Prostate gland (tissue), 2 donors: ENCODE results near the gene HJURP. TPM values are rescaled to one million over a fixed set of nuclear protein-coding genes. Genes with fewer than 3 reads are reported as not detected.

Experiments
- DNase-seq: peaks from one replicate; pipeline ENCODE4 v3.0.0-alpha.2; 2019; ENCODE audit warnings: low spot score
- H3K27ac ChIP-seq, 2 donors: fragments of 200-600 bp; sonication (generic); 2 replicates each; pipeline ENCODE4 v1.5.1; 2017 to 2019
- H3K27me3 ChIP-seq: fragments of 200-600 bp; sonication (generic); replicated peaks from 2 replicates; pipeline ENCODE4 v1.5.1; 2019; ENCODE audit not compliant: insufficient read depth
- H3K36me3 ChIP-seq, 2 donors: fragments of 200-600 bp; sonication (generic); 1 replicate in 1 of 2; 2 replicates in 1 of 2; pipeline versions ENCODE4 v1.5.1 to v1.8.1; 2017 to 2019
- H3K4me1 ChIP-seq: fragments of 200-600 bp; sonication (generic); replicated peaks from 2 replicates; pipeline ENCODE4 v1.5.1; 2019
- H3K4me3 ChIP-seq, 2 donors: fragments of 200-600 bp; sonication (generic); 2 replicates each; pipeline ENCODE4 v1.5.1; 2017 to 2019
- H3K9me3 ChIP-seq: fragments of 200-600 bp; sonication (generic); 2 replicates; pipeline ENCODE4 v1.5.1; 2017
- CTCF ChIP-seq, 4 experiments: fragments of 200-600 bp in 2 of 4; fragments of 450-650 bp in 2 of 4; sonication (generic) in 2 of 4; IDR thresholded peaks; 1 replicate in 3 of 4; 2 replicates in 1 of 4; pipeline ENCODE4 v1.5.1; 2016 to 2019; ENCODE audit warnings: antibody characterized with exemption in 4 of 4, mild to moderate bottlenecking in 2 of 4, moderate library complexity in 2 of 4
- POLR2A ChIP-seq: fragments of 450-650 bp; IDR thresholded peaks from one replicate; pipeline ENCODE4 v1.6.1; 2016; ENCODE audit warnings: antibody characterized with exemption, mild to moderate bottlenecking
- POLR2AphosphoS5 ChIP-seq: sonication (generic); formaldehyde crosslinking; IDR thresholded peaks from one replicate; pipeline ENCODE4 v1.6.1; 2017; ENCODE audit warnings: antibody characterized with exemption
- WGBS: methylation state at CpG from one replicate; pipeline ENCODE4 v1.1.5; 2018; 5-methylcytosine and 5-hydroxymethylcytosine counted together
- intact Hi-C: fragments of 100-400 bp; cut with DNase I; formaldehyde crosslinking; loops from one replicate; pipeline ENCODE4 v1.14.2; 2022
- total RNA-seq, 2 donors: library from RNA; depleted of rRNA; stranded (reverse); fragments of >200 nt; gene quantifications; one replicate each; pipeline ENCODE4 v1.1.0, GENCODE V29; 2016

HJURP gene
- total RNA-seq, 2 donors from 2014 or later: 1.7 to 4.2 TPM

GRCh38 chr2:233803292-233803911, 50.9 kb downstream of the HJURP start:
- no peak overlapping the region for H3K4me3 ChIP-seq
- H3K36me3 ChIP-seq: no peaks in the 10 kb centered on the region
- no peaks in the 10 kb centered on the region for H3K9me3 ChIP-seq
- intact Hi-C loops: no loop called here
- H3K4me1 ChIP-seq: no peaks in the 10 kb centered on the region
- H3K27ac ChIP-seq: no peak overlapping the region
- 85% methylated on average over 2 of the region's 2 CpGs for WGBS
- no peak for DNase-seq
- H3K27me3 ChIP-seq: no peaks in the 10 kb centered on the region
- TF ChIP-seq CTCF (IDR thresholded peaks at IDR 0.05): no peak
- TF ChIP-seq POLR2A: no peak
- TF ChIP-seq POLR2AphosphoS5: no peak

GRCh38 chr2:233802132-233802815, 52.1 kb downstream of the HJURP start:
- H3K4me1 ChIP-seq: no peaks in the 10 kb centered on the region
- no peak overlapping the region for H3K27ac ChIP-seq
- DNase-seq: no peak
- no peaks in the 10 kb centered on the region for H3K36me3 ChIP-seq
- H3K9me3 ChIP-seq: no peaks in the 10 kb centered on the region
- no peak overlapping the region for H3K4me3 ChIP-seq
- H3K27me3 ChIP-seq: no peaks in the 10 kb centered on the region
- intact Hi-C loops: no loop called here
- TF ChIP-seq CTCF (IDR thresholded peaks at IDR 0.05): no peak
- no peak for TF ChIP-seq POLR2AphosphoS5
- no peak for TF ChIP-seq POLR2A
- WGBS: 78% methylated on average over 3 of the region's 3 CpGs

GRCh38 chr2:233801357-233802131, 52.8 kb downstream of the HJURP start:
- intact Hi-C loops: no loop called here
- no peak for TF ChIP-seq POLR2AphosphoS5
- no peak for TF ChIP-seq CTCF (IDR thresholded peaks at IDR 0.05)
- no peak for TF ChIP-seq POLR2A
- Histone ChIP-seq H3K4me3 (no peak overlapping the region), H3K9me3 (no peaks in the 10 kb centered on the region), H3K36me3 (no peaks in the 10 kb centered on the region), H3K27ac (no peak overlapping the region), H3K4me1 (no peaks in the 10 kb centered on the region), H3K27me3 (no peaks in the 10 kb centered on the region)
- 81% methylated on average over 9 of the region's 9 CpGs for WGBS
- DNase-seq: no peak

- H3K27ac ChIP-seq: no peak overlapping the region
These were observed 54.1 kb downstream of the HJURP start for GRCh38 chr2:233800208-233800607.

More at GRCh38 chr2:233800208-233800607, 54.1 kb downstream of the HJURP start:
- TF ChIP-seq CTCF (IDR thresholded peaks at IDR 0.05): no peak
- no peak for TF ChIP-seq POLR2A
- TF ChIP-seq POLR2AphosphoS5: no peak
- H3K36me3 ChIP-seq: no peaks in the 10 kb centered on the region
- 89% methylated on average over 7 of the region's 7 CpGs for WGBS
- H3K9me3 ChIP-seq: no peaks in the 10 kb centered on the region
- no peaks in the 10 kb centered on the region for H3K4me1 ChIP-seq
- H3K27me3 ChIP-seq: no peaks in the 10 kb centered on the region
- H3K4me3 ChIP-seq: no peak overlapping the region
- intact Hi-C loops: no loop called here
- no peak for DNase-seq
